Activated CD4-positive, alpha-beta T cell treated with anti-CD3 and anti-CD28 coated beads for 24 hours (primary cell): ENCODE results near the gene KMT2B.

ENCODE experiments used
- DNase-seq, 2 donors: peaks; one replicate each; pipeline ENCODE4 v3.0.0-alpha.2; 2020; ENCODE audit warnings: low read depth in 2 of 2

Gene KMT2B

DNA sequence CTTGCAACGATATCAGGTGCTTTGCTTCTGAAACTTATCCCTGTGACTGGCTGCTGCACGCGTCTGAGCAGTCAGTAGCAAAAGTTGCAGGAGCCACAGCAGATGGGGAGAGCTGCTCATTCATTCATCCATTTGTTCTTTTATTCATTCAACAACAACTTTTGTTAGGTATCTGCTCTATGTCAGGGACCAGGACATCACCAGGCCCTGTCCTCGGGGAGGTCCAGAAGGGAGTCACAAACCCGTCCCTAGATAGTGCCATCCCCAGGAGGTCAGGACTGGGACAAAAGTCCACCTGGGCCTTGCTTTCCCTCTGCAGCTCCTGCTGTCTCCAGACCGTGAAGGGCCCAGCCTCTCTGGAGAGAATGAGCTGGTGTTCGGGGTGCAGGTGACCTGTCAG, 60.2 kb downstream of the KMT2B start:
- no peak for DNase-seq

DNA sequence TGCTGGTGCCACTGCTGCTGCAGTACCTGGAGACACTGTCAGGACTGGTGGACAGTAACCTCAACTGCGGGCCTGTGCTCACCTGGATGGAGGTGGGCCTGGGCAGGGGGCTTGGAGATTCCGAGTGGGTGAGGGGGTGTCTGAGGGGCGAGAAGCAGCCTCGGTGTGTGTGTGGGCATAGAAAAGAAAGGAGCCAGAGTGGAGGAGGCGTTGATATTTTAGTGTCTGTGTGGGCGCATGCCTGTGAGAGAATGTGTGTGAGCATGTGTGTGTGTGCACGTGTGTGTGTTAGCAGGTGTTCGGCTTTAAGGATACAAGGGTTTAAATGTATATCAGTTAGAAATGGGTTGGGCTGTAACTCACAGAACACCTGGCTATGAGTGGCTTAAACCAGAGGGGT, 61.2 kb downstream of the KMT2B start:
- DNase-seq = no peak

DNA sequence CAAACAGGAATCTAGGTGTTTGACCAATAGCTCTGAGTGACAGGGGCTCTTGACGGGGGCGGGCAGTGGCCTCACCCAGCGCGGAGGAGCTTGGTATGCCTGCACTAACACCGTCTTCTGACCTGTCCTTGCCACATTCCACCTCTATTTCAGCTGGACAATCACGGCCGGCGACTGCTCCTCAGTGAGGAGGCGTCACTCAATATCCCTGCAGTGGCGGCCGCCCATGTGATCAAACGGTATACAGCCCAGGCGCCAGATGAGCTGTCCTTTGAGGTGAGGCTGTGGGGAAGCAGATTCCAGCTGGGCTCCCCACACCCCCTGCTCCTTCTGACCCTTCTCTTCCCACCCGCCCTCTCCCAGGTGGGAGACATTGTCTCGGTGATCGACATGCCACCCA, 62.3 kb downstream of the KMT2B start:
- no peak for DNase-seq

DNA sequence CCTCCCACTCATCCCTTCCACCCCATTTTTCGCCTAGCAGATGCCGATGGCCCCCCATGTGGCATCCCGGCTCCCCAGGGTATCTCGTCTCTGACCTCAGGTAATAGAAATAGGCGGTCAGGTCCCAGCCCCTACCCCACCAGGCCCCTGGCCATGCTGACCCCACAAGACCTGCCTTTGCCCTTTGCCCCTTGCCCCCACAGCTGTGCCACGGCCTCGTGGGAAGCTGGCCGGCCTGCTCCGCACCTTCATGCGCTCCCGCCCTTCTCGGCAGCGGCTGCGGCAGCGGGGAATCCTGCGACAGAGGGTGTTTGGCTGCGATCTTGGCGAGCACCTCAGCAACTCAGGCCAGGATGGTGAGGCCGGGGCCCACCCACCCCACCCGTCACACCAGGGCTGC, 62.9 kb downstream of the KMT2B start:
- DNase-seq = no peak

DNA sequence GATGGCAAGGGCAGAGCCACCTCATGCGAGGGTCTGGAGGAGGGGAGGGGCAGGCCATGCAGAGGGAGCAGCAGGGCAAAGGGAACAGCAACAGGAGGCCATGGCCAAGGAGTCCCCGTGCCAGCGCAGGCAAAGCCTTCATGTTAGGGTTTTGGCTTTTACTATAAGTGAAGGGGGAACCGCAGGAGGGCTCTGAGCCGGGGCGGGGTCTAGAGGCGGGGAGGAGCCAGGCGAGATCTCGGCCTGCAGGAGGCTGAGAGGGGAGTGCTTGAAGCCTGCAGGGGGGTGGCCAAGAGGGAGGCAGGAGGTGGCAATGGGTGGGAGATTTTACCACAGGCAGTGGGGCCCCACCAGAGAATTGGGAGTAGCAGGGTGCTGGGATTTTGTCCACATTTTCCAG, 63.8 kb downstream of the KMT2B start:
- DNase-seq = no peak

DNA sequence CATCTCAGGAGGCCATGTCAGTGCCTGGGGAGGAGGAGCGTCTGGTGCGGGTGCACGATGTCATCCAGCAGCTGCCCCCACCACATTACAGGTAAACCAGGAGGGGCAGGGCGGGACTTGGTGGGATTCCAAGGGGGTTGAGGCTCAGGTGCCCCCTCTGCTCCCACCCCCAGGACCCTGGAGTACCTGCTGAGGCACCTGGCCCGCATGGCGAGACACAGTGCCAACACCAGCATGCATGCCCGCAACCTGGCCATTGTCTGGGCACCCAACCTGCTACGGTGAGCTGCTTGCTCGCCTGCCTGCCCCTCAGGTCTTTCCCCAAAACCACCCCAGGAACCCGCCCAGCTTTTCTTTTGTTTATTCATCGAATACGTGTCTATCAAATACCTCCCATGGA, 64.8 kb downstream of the KMT2B start:
- DNase-seq = no peak

DNA sequence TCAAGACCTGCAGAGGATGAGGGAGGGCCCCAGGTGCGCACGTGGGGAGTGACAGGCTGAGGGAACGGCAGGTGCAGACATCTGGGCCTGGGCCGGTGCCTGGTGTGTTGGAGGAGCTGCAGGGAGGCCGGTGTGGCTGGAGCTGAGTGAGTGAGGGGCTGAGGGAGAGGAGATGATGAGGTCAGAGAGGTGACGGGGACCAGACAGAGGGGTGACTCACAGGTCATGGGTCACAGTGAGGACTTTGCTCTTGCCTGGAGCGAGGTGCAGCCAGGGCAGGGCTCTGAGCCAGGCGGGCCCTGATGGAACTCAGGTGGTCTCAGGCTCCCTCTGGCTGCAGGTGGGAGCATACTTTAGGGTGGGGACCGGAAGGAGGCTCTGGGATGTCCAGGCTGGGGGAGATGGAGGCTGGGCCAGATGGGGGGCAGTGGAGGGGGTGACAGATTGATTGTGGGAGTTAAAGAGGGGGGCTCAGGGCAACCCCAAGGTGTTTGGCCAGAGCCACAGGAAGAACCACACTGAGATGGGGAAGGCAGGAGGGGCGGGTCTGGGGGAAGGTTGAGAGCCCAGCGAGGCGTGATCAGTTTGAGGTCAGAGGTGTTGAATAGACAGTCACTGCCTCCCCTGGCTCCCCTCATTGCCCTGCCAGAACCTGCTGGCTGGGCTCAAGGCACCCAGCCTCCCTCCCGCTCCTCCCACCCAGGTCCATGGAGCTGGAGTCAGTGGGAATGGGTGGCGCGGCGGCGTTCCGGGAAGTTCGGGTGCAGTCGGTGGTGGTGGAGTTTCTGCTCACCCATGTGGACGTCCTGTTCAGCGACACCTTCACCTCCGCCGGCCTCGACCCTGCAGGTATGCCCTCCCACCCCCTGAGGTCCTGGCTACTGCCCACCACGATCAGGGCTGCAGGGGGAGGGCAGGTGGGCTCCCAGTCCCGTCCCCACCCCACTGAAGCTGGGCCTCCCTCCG, 65.9 kb downstream of the KMT2B start:
- no peak for DNase-seq

DNA sequence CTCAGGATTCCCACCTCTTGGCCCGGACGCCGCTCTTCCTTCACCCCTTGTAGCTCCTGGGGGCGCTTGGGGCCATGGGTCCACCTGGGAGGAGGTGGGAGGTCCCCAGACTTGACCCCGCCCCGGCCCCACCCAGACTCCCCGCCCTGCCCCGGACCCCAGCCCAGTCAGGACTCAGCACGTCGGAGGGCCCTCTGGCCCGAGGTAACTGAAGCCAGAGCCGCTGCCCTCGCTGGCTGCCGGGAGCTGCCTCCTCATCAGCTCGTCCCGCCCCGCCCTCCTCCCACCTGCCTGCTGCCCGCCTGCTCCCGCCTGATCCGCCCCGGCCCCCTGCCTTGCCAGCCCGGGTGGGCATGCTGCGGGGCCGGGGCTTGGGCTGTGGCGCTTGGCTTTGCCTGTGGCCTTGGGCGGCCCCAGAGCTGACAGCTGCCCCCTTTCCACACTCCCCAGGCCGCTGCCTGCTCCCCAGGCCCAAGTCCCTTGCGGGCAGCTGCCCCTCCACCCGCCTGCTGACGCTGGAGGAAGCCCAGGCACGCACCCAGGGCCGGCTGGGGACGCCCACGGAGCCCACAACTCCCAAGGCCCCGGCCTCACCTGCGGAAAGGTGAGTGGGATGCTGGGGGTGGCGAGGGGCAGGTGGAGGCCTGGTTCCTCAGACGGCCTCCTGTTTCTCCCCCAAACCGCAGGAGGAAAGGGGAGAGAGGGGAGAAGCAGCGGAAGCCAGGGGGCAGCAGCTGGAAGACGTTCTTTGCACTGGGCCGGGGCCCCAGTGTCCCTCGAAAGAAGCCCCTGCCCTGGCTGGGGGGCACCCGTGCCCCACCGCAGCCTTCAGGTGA, 66.9 kb downstream of the KMT2B start:
- no peak for DNase-seq

DNA sequence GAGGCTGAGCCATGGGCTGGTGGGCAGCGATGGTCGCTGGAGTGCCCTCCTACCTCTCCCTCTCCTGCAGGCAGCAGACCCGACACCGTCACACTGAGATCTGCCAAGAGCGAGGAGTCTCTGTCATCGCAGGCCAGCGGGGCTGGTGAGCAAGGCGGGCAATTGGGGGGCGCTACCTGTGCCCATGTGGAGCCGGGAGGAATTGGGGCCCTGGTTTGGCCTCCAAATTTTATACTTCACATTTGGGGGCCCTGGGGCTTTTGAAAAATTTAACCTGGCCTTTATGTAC, 67.5 kb downstream of the KMT2B start:
- no peak for DNase-seq

DNA sequence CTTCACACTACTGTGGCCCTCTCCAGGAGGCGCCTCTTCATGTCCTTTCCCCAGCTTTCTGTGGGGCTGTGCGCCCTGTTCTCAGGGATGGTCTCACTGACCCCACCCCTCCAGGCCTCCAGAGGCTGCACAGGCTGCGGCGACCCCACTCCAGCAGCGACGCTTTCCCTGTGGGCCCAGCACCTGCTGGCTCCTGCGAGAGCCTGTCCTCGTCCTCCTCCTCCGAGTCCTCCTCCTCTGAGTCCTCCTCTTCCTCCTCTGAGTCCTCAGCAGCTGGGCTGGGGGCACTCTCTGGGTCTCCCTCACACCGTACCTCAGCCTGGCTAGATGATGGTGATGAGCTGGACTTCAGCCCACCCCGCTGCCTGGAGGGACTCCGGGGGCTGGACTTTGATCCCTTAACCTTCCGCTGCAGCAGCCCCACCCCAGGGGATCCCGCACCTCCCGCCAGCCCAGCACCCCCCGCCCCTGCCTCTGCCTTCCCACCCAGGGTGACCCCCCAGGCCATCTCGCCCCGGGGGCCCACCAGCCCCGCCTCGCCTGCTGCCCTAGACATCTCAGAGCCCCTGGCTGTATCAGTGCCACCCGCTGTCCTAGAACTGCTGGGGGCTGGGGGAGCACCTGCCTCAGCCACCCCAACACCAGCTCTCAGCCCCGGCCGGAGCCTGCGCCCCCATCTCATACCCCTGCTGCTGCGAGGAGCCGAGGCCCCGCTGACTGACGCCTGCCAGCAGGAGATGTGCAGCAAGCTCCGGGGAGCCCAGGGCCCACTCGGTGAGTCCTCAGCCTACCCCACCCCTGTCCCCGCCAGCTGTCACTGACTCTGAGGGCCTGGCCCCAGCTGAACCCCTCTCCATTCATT, 68.7 kb downstream of the KMT2B start:
- DNase-seq = no peak

DNA sequence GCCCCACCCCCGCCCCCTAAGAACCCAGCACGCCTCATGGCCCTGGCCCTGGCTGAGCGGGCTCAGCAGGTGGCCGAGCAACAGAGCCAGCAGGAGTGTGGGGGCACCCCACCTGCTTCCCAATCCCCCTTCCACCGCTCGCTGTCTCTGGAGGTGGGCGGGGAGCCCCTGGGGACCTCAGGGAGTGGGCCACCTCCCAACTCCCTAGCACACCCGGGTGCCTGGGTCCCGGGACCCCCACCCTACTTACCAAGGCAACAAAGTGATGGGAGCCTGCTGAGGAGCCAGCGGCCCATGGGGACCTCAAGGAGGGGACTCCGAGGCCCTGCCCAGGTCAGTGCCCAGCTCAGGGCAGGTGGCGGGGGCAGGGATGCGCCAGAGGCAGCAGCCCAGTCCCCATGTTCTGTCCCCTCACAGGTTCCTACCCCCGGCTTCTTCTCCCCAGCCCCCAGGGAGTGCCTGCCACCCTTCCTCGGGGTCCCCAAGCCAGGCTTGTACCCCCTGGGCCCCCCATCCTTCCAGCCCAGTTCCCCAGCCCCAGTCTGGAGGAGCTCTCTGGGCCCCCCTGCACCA, 69.5 kb downstream of the KMT2B start:
- DNase-seq = no peak
